NCI-H345 treated with DMSO at 0.1 percent for 48 hours (cell line): ENCODE data around the gene DFFA.
A peak's percentile ranks its signal among the peaks of the same experiment; 100 is the strongest.

Experiments
- DNase-seq: peaks from one replicate; lab custom pipeline; 2025; ENCODE audit not compliant: unreplicated experiment; lab: John Stamatoyannopoulos, UW

The DFFA gene, protein sequence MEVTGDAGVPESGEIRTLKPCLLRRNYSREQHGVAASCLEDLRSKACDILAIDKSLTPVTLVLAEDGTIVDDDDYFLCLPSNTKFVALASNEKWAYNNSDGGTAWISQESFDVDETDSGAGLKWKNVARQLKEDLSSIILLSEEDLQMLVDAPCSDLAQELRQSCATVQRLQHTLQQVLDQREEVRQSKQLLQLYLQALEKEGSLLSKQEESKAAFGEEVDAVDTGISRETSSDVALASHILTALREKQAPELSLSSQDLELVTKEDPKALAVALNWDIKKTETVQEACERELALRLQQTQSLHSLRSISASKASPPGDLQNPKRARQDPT

GRCh38 chr1:10472220-10473144, at the start of gene DFFA:
DFFA (minus strand) TSS chr1:10472529; CDS start chr1:10472458, 71 bp downstream.
- peak; percentile 94 for DNase-seq

GRCh38 chr1:10521537-10522157, 49.3 kb upstream of the DFFA start:
- DNase-seq, result no peak

DNA sequence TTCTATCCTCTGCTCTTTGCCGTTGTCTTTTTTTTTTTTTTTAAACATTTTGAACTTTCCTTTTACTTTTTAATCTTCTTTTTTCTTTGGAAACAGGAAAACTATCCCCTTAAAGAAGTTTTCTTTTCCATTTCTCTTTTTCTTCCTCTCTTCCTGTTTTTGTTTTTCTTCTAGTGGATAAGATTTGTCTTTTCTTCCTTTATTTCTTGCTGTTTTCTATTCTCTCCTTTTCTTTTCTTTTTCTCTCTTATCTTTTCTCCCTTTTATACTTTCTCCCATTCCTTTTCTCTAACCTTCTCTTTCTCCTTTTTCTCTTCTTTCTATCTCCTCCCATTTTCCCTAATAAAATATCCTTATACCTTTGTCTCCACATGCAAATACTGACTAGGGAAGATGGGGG, 48.6 kb upstream of the DFFA start:
- no peak for DNase-seq

DNA sequence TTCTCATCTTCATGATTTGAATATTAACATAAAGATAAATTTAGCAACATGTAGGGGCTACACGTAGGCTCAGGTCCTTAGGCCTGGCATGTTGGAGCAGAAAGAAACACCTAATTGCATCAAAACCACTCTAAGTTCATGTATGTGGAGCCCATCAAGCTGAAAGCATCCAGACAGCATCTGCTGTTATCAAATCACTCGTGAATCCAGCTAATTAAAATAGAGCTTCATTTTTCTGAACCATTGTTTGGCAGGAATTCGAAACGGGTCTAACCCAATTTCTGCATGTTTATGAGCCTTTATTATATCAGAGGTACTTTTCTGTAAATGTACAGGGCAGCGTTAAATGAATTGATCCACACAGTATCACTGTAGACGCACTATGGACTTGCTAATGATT, 48.2 kb upstream of the DFFA start:
- DNase-seq, result no peak

DNA sequence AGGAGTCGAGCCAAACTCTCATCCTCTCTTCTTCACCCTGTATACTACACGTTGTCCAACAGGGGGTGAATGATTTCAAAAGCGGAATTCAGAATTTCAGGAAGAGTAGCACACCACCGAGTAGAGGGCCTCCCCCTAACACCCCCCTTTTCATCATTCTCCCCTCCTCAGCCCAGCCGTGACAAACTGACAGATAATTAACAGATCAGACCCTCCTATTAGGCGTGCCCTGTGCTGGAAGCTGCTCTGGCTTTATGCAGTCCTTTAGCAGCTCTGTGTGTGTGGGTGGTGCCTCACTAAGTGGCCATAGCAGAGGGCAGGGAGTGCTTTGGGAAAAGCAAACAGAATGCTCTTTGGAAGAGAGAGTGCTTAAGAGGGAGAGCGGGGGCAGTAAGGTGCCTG, 46.7 kb upstream of the DFFA start:
- peak; percentile 38 for DNase-seq

DNA sequence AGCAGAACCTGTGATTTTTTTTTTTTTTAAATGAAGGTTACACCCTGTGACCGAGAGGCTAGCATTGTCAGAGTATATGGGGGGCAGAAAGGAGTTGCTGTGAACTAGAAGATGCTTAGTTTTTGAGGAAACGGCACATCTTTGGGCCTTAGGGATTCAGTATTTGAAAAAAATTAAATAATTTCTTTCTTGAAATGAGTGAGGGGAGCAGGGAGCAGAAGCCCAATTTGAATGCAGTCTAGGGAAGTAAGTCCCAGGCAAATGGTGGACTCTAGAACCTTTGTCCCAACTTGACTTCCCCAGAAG, 45.3 kb upstream of the DFFA start:
- DNase-seq, result no peak

GRCh38 chr1:10516925-10517676, 44.8 kb upstream of the DFFA start:
- DNase-seq, result no peak

- no peak for DNase-seq
These were observed 43.8 kb upstream of the DFFA start for GRCh38 chr1:10515976-10516750.

DNA sequence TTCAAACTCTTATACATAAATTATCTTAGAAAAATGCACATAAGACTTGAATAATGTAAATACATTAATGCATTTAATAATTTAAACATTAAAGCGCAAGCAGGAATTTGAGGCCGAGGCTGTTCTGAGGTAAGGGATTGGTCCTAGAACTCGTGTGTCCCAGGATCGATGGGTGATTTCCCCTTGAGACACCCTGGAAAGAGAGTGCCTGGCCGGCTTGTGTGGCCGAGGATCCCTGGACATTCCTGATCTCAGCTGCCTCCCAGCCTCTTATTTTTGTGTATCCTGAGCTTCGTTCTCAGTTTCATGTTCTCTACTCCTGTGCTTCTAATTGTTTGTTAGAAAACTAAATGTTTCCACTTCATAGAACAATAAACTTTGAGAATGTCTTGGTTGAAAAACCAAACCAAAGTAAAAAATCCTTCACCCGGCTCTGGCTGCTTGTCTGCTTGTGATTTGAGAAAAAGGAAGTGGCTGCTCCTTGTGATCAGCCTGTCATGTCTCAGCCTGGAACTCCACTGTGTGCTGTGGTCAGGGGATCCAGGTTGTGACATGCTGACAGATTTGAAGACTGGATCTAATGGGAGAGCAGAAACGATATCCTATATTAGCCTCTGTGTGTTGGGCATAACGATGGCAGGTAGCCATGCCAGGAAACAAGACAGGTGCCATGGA, 43.1 kb upstream of the DFFA start:
- DNase-seq, result no peak

GRCh38 chr1:10514490-10515235, 42.3 kb upstream of the DFFA start:
- DNase-seq, result peak; percentile 47

DNA sequence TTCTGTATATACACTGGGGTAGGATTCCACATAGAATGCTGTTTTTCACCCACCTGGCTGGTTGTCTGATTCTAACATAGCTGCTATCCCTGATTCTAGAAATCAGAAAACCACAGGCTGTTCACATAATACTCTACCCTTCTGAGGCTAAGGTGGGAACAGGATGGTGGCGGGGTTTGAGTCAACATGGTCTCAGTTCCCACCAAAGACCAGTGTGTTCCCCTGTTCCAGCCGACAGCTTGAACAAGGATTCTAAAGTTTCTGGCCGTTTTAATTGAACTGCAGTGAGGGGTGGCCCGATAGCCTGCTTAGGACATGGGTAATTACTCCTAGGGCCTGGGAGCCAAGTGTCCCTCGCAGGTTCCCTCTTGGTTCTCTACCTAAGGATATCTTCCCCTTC, 40.9 kb upstream of the DFFA start:
- no peak for DNase-seq

DNA sequence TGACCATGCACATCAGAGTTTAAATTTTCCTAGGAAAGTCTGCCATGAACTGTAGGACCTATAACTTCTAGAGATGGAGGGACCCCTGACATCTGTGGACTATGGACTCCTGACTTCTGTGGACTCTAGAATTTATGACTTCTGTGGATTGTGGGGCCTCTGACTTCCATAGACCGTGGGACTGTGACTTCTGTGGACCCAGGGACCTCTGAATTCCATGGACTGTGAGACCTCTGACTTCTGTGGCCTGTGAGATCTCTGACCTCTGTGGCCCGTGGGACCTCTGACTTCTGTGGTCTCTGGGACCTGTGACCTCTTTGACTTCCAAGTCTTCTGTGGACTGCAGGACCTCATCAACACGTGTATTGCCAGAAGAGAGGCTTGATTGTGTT, 39.2 kb upstream of the DFFA start:
- DNase-seq, result no peak

DNA sequence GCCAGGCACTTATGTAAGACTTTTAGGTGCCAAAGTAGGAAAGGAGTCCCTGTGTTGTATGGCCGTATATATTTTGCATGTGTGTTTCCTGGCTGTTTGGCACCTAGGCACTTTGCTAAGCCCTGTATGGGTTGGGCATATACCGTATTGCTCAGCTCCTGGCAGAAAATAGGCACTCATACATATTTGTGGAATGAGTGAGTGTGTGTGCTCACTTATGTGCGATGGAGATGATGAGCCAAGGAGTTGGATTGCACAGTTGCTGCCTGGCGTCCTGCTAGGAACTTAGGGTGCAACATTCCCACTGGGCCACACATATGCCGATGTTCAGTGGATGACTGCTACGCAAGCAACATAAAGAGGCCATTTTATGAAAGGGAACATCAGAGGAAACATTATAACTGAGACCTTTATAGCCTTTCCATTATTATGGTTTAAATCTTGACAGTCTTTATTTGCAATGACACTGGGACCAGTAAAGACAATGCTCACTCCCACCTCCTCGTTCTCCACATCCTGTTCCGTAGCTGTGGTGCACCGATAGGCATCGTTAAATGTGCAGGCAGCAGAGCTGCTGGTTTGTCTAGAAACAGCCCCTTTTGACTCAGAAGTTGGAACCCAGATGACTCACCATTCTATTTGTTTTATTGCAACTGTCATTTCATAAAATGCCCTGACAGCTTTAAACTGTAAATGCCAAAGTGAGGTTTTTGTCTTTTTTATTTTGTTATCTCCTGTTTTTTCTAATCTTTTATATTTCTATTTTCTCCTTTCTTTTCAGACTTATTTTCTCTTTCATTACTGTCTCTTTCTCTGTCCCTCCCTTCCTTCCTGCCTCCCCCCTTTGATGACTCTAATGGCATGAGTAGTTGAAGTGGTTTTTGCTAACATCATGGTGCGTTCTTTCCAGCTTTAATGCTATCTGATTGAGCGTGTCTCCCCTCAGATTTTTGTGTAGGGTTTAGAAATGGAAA, 38.5 kb upstream of the DFFA start:
- DNase-seq, result no peak

- DNase-seq, result no peak
These were observed 37.6 kb upstream of the DFFA start for GRCh38 chr1:10509809-10510509.

- peak; percentile 80 for DNase-seq
These were observed 36.2 kb upstream of the DFFA start for GRCh38 chr1:10508511-10508951.

DNA sequence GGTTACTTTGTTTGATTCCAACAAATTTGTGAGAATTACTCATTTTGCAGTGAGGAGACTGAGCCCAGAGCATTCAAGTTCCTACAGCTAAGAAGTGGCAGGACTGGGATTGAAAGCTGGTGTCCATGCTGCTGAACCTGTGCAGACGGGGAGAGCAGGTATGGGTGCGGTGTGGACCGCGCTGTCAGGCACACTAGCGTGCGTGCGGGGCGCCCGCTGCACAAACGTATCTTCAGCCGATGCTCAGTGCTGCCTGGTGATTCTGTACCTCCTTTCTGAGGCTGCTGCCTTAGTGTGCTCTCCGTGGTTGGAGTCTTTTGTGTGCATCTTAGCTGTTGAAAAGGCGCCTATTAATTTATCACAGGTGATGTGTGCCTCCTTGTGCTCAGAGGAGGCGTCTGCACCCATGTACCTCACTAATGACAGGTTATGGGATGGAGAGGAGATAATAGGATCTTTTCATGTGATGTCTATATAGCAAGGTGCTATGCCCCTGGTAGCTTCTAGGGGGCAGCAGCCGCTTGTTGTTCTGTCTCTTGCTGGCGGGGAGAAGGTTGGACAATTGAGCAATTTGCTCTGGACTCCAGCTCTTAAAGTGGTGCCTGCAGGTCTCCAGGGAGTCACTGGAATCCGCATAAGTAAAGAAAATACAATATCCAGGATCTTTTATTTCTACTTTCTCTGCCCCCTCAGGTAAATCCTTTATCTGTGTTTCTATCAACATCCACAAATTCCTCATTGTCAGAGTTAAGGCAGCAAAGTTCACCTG, 35.0 kb upstream of the DFFA start:
- peak; percentile 90 for DNase-seq

- DNase-seq, result no peak
These were observed 34.3 kb upstream of the DFFA start for GRCh38 chr1:10506677-10507047.
